Measurements from ENCODE around the gene DHRS4.
"Not testable (repeated sequence)": the region's sequence is repeated elsewhere in the genome, so short reads cannot be mapped to it uniquely, and the experiment has no call there.

DHRS4 gene

GRCh38 chr14:23988607-23989363 lies 35.2 kb downstream of the DHRS4 start, which contains the start of gene DHRS4L2:
Gene DHRS4L2, plus strand, starts transcription at chr14:23988929. Its CDS starts 19 bp downstream, at chr14:23988948.
- peak; percentile 68 for DNase-seq

- DNase-seq: not testable (repeated sequence)
Observed at GRCh38 chr14:23989734-23990445, 36.3 kb downstream of the DHRS4 start.

GRCh38 chr14:23990961-23991360 lies 37.4 kb downstream of the DHRS4 start:
- not testable (repeated sequence) for DNase-seq

- DNase-seq: not testable (repeated sequence)
Observed at GRCh38 chr14:23993042-23993441, 39.5 kb downstream of the DHRS4 start.

GRCh38 chr14:23996009-23996408 lies 42.4 kb downstream of the DHRS4 start:
- DNase-seq: not testable (repeated sequence)

- DNase-seq: not testable (repeated sequence)
Observed at GRCh38 chr14:23996825-23997224, 43.3 kb downstream of the DHRS4 start.

- DNase-seq: not testable (repeated sequence)
Observed at GRCh38 chr14:23999640-24000039, 46.1 kb downstream of the DHRS4 start.

- not testable (repeated sequence) for DNase-seq
Observed at GRCh38 chr14:24001078-24001477, 47.5 kb downstream of the DHRS4 start.

- DNase-seq: not testable (repeated sequence)
Observed at GRCh38 chr14:24001679-24002078, 48.1 kb downstream of the DHRS4 start.

GRCh38 chr14:24006471-24006816 lies 52.9 kb downstream of the DHRS4 start:
- not testable (repeated sequence) for DNase-seq

- peak; percentile 6 for DNase-seq
Observed at GRCh38 chr14:24006817-24007652, 53.5 kb downstream of the DHRS4 start.

- no peak for DNase-seq
Observed at GRCh38 chr14:24011051-24011450, 57.5 kb downstream of the DHRS4 start.

- DNase-seq: not testable (repeated sequence)
Observed at GRCh38 chr14:24012726-24013273, 59.2 kb downstream of the DHRS4 start.

GRCh38 chr14:24013654-24014514 lies 60.3 kb downstream of the DHRS4 start:
- DNase-seq: peak; percentile 58

GRCh38 chr14:24015745-24016144 lies 62.2 kb downstream of the DHRS4 start:
- not testable (repeated sequence) for DNase-seq
